ENCODE data around the gene TRAPPC10. TPM values are rescaled to one million over a fixed set of nuclear protein-coding genes. Genes with fewer than 3 reads are reported as not detected.
"Not testable (repeated sequence)": the region's sequence is repeated elsewhere in the genome, so short reads cannot be mapped to it uniquely, and the experiment has no call there.

Gene TRAPPC10
- total RNA-seq, 1 donor from 2014 or later = 95.3 TPM

DNA sequence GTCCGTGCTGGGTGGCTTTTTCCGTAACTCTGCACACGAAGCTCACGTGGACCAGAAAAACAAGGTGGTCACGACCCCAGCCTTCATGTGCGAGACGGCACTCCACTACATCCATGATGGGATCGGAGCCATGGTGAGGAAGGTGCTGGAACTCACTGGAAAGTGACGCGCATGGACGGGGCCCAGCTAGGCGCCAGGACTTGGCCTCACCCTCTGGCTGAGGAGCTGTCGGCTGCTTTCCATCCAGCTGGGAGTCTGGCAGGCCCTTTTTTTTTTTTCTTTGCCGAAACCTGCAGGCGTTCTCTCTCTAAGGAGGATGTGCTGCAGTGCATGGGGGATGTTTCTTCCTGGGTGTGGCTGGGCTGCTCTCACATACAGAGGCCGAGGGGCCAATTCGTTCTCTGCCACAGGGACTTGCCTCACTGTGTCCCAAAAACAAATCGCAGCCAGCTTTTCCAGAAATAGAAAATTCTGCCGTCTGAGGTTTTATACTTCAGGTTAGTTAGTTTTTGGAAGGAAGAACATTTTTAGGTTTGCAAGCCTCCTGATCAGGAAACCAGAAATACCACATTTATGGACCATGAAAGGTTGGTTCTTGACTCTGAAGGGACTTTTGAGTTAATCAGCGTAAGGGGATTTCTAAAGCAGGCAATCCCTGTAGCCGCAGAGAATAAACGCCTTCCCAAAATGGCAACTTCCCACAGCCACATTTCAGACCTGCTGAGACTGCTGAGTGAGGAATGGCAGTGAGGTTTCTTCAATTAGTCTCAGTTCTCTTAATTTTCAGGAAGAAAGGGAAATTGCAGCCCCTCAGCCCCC is 132.9 kb downstream of the TRAPPC10 start:
- H3K4me1 Mint-ChIP-seq (ENCODE audit: low read depth); H3K9me3 Mint-ChIP-seq; intact Hi-C loops (cut with micrococcal nuclease); H3K27me3 Mint-ChIP-seq (ENCODE audit: insufficient read depth); H3K4me3 Mint-ChIP-seq; DNase-seq (ENCODE audit: low spot score); H3K36me3 Mint-ChIP-seq (ENCODE audit: low read depth); H3K27ac Mint-ChIP-seq: not testable (repeated sequence)

DNA sequence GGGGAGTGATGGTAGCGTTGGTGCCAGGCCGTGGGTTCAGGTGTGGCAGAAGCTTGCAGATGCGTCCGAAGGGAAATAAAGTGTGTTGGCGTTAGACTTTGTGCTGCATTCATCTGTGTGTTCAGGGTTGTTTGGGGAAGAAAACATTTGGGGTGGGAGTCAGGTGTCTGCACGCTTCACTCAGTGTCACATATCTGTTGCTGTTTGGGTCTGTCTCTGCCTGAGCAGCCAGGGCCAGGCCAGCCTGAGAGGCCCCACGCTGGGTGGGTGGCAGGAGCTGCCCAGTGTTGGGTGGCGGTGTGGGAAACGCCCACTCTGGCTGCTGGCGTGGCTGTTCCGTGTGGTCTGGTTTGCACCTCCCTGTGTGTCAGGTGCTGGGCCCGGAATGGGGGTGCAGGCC is 133.5 kb downstream of the TRAPPC10 start:
- H3K4me1 Mint-ChIP-seq (ENCODE audit: low read depth); intact Hi-C loops (cut with micrococcal nuclease); H3K9me3 Mint-ChIP-seq; H3K36me3 Mint-ChIP-seq (ENCODE audit: low read depth); DNase-seq (ENCODE audit: low spot score); H3K27me3 Mint-ChIP-seq (ENCODE audit: insufficient read depth); H3K27ac Mint-ChIP-seq; H3K4me3 Mint-ChIP-seq: not testable (repeated sequence)

DNA sequence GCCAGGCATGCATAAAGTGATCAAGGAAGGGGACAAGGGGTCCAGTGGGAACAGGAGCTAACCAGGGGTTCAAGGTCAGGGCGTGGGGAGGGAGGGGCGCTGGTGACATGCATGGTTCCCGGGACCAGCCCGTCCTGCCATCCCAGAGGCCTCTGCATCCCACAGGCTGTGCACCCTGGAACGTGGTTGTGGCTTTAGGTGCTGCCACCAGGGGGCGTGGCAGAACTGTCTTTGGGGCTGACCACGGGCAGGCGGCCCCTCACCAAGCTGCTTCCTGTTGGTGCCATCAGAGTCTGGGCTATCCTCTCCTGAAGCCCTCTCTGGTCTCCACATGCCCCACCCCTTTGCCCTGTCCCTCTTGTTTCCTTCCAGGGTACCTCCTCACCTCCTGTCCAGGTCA is 135.0 kb downstream of the TRAPPC10 start:
- H3K9me3 Mint-ChIP-seq; H3K27me3 Mint-ChIP-seq (ENCODE audit: insufficient read depth); H3K4me1 Mint-ChIP-seq (ENCODE audit: low read depth); H3K4me3 Mint-ChIP-seq; H3K27ac Mint-ChIP-seq; H3K36me3 Mint-ChIP-seq (ENCODE audit: low read depth); DNase-seq (ENCODE audit: low spot score); intact Hi-C loops (cut with micrococcal nuclease): not testable (repeated sequence)

DNA sequence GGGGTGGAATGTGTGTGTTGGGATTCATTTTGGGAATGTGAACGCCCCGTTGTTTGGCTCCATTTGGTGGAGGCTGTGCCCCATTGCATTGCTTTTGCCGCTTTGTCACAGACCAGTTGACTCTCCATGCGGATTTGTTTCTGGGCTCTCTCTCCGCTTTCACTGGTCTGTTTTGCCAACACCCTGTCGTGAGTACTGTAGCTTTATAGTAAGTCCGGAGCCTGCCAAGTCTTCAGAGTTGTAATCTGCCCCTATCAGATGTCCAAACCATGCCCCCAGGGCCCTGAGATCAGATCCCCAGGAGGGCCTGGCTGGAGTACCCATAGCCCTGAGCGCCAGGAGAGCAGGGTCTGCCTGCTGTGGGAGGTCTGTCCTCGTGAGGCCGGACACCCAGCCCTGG is 138.1 kb downstream of the TRAPPC10 start:
- H3K9me3 Mint-ChIP-seq; intact Hi-C loops (cut with micrococcal nuclease); H3K4me3 Mint-ChIP-seq; H3K36me3 Mint-ChIP-seq (ENCODE audit: low read depth); H3K27me3 Mint-ChIP-seq (ENCODE audit: insufficient read depth); DNase-seq (ENCODE audit: low spot score); H3K27ac Mint-ChIP-seq; H3K4me1 Mint-ChIP-seq (ENCODE audit: low read depth): not testable (repeated sequence)

DNA sequence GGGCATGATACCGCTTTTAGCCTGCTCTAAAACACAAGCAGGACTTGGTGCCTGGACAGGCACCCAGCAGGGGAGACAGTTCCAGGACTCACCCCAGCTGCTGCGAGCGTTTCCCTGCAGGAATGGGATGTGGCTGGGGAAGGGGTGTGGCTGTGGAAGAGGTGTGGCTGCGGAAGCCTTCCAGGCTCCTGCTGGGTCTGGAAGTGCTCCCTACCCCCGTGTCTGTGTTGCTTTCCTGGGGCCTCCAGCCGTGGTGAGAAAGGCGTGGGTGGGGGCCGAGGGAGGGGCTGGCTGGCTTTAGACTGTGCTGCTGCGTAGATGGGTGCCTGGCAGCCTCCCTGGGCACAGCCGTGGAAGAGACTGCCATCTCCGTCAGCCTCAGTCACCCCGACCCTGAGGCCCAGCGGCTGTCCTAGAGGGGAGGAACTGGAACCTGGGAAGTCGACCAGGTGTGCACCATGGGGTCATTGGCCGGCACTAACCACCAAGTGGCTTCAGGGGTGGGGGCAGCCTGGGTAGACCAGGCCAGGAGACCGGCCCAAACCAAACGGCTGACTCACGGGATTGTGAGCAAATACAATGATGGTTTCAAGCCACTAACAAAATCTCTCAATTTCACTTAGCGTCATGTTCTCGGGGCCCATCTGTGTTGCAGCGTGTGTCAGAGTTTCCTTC is 141.2 kb downstream of the TRAPPC10 start:
- H3K4me1 Mint-ChIP-seq (ENCODE audit: low read depth); H3K27ac Mint-ChIP-seq; H3K27me3 Mint-ChIP-seq (ENCODE audit: insufficient read depth); H3K4me3 Mint-ChIP-seq; H3K9me3 Mint-ChIP-seq; H3K36me3 Mint-ChIP-seq (ENCODE audit: low read depth); DNase-seq (ENCODE audit: low spot score); intact Hi-C loops (cut with micrococcal nuclease): not testable (repeated sequence)

DNA sequence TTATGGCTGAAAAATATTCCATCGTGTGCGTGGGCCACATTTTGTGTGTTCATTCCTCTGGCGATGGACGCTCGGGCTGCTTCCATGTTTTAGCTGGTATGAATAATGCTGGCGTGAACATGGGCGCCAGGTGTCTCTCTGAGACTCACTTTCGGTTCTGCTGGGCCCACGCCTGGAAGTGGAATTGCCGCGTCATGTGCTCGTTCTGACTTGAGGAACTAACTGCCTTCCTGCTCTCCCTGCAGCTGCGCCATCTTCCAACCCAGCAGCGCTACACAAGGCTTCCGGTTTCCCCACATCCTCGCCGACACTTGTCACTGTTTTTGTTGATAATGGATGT is 141.8 kb downstream of the TRAPPC10 start:
- H3K27ac Mint-ChIP-seq; H3K27me3 Mint-ChIP-seq (ENCODE audit: insufficient read depth); H3K4me3 Mint-ChIP-seq; H3K9me3 Mint-ChIP-seq; H3K4me1 Mint-ChIP-seq (ENCODE audit: low read depth); H3K36me3 Mint-ChIP-seq (ENCODE audit: low read depth); intact Hi-C loops (cut with micrococcal nuclease); DNase-seq (ENCODE audit: low spot score): not testable (repeated sequence)

DNA sequence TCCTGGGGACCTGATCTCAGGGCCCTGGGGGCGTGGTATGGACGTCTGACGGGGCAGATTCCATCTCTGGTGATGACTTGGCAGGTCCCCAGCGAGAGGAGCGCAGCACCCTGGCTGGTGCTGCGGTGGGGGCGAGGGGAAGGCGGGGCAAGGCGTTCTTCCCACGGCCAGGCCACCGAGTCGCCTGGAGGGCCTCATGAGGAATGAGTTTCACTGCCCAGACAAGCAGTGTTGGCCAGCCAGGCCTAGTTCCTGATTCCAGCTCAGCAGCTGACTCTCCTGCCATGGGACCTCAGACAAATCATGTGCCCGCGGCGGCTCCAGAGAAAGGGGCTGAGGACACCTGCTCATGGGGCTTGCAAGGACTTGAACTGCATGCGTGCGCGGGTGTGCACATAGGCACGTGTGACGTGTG is 142.7 kb downstream of the TRAPPC10 start:
- intact Hi-C loops (cut with micrococcal nuclease); H3K36me3 Mint-ChIP-seq (ENCODE audit: low read depth); H3K27me3 Mint-ChIP-seq (ENCODE audit: insufficient read depth); H3K9me3 Mint-ChIP-seq; H3K4me1 Mint-ChIP-seq (ENCODE audit: low read depth); H3K27ac Mint-ChIP-seq; DNase-seq (ENCODE audit: low spot score); H3K4me3 Mint-ChIP-seq: not testable (repeated sequence)

DNA sequence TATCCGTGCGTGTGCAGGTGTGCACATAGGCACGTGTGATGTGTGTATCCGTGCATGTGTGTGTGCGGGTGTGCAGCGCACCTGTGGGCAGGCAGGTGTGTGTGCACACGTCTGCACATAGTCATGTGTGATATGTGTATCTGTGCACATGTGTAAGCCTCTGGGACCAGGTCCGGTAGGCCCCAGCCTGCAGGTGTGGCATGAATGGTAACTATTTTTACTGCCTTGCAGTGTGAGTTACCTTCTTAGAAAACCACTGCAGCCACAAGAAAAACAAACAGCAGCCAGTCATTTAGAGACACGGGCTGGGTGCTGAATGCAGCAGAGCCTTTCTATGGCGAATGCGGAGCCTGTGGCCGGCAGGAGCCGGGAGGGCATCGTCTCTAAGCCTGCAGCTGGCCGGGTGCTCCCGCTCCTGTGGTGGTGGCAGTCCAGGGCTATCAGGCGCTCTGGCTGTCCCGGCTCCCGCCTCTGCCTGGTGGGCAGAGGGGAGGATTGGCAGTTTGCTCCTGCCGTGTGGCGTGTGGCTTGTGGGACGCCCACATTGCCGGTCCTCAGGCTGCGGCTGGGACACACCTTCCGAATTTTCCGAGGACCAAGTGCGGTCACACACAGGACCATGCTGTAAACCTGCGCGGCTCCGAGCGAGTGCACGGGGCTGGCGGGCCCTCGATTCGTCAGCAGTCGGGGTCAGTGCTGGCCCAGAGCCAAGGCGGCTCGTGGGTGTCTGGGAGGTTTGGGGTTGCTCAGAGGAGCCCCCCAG is 143.3 kb downstream of the TRAPPC10 start:
- intact Hi-C loops (cut with micrococcal nuclease); H3K4me3 Mint-ChIP-seq; H3K36me3 Mint-ChIP-seq (ENCODE audit: low read depth); H3K27ac Mint-ChIP-seq; H3K27me3 Mint-ChIP-seq (ENCODE audit: insufficient read depth); H3K9me3 Mint-ChIP-seq; H3K4me1 Mint-ChIP-seq (ENCODE audit: low read depth); DNase-seq (ENCODE audit: low spot score): not testable (repeated sequence)

DNA sequence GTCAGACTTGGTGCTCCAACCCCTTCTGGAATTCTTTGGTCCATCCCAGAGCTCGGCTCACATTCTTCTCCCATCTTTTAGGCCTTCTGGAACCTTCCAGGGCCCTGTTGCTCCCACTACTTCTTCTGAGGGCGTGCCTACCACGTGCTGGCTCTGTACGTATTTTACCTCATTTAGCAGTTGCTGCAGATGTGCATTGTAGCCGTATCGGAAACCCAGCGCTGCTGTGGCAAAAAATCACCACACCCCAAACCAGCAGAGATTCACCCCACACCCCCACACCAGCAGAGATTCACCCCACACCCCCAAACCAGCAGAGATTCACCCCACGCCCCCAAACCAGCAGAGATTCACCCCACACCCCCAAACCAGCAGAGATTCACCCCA is 143.9 kb downstream of the TRAPPC10 start:
- H3K36me3 Mint-ChIP-seq (ENCODE audit: low read depth); DNase-seq (ENCODE audit: low spot score); H3K27me3 Mint-ChIP-seq (ENCODE audit: insufficient read depth); intact Hi-C loops (cut with micrococcal nuclease); H3K27ac Mint-ChIP-seq; H3K4me3 Mint-ChIP-seq; H3K9me3 Mint-ChIP-seq; H3K4me1 Mint-ChIP-seq (ENCODE audit: low read depth): not testable (repeated sequence)

Other genes with a start within 250 kb of the TRAPPC10 start
- 51.9 and 52.4 TPM in 2 replicates for gene CSTB, start 236.0 kb upstream of the TRAPPC10 start, total RNA-seq
- gene RRP1, start 222.7 kb upstream of the TRAPPC10 start, total RNA-seq = 90.9 and 91.8 TPM in 2 replicates
- 127 and 132 TPM in 2 replicates for gene AGPAT3, start 147.1 kb upstream of the TRAPPC10 start, total RNA-seq
- 11.9 and 15.1 TPM in 2 replicates for gene PWP2, start 95.1 kb downstream of the TRAPPC10 start, total RNA-seq
- gene GATD3, start 121.4 kb downstream of the TRAPPC10 start, total RNA-seq = 9.5 and 13.8 TPM in 2 replicates
- 6.4 and 7.2 TPM in 2 replicates for gene ICOSLG, start 228.6 kb downstream of the TRAPPC10 start, total RNA-seq
- gene DNMT3L, start 249.6 kb downstream of the TRAPPC10 start, total RNA-seq = not detected in 2 replicates